Tibial nerve (tissue), 4 donors: Measurements from ENCODE around the gene PTPRO.

Experiments used
- CTCF ChIP-seq, 5 experiments: fragments of 200-600 bp in 3 of 5; fragments of 450-650 bp in 2 of 5; sonication (generic) in 3 of 5; IDR thresholded peaks; one replicate each; pipeline ENCODE4 v1.5.1; 2016 to 2019; ENCODE audit warnings: antibody characterized with exemption in 5 of 5, mild to moderate bottlenecking in 3 of 5, moderate library complexity in 2 of 5
- EP300 ChIP-seq, 2 donors: sonication (generic); formaldehyde crosslinking; IDR thresholded peaks; one replicate each; pipeline ENCODE4 v1.6.1; 2017; ENCODE audit warnings: antibody characterized with exemption in 2 of 2, mild to moderate bottlenecking in 1 of 2
- POLR2A ChIP-seq, 2 donors: fragments of 450-650 bp; IDR thresholded peaks; one replicate each; pipeline ENCODE4 v1.6.1; 2017; ENCODE audit warnings: antibody characterized with exemption in 2 of 2, mild to moderate bottlenecking in 2 of 2, moderate library complexity in 2 of 2

- TF ChIP-seq POLR2A (IDR thresholded peaks at IDR 0.05) (no peak), CTCF (IDR thresholded peaks at IDR 0.05) (no peak), EP300 (IDR thresholded peaks at IDR 0.05) (no peak)
Observed at GRCh38 chr12:15534874-15535273, 212.6 kb downstream of the PTPRO start.
